ENCODE data around the gene UBTF. TPM values are rescaled to one million over a fixed set of nuclear protein-coding genes. Genes with fewer than 3 reads are reported as not detected.

Gene UBTF
- total and polyA plus RNA-seq, 9 of the 15 experiments (the other 6 are each of a cell fraction or from before 2014, with no cell fraction given) = 1.2 to 113 (median 83.6) TPM

DNA sequence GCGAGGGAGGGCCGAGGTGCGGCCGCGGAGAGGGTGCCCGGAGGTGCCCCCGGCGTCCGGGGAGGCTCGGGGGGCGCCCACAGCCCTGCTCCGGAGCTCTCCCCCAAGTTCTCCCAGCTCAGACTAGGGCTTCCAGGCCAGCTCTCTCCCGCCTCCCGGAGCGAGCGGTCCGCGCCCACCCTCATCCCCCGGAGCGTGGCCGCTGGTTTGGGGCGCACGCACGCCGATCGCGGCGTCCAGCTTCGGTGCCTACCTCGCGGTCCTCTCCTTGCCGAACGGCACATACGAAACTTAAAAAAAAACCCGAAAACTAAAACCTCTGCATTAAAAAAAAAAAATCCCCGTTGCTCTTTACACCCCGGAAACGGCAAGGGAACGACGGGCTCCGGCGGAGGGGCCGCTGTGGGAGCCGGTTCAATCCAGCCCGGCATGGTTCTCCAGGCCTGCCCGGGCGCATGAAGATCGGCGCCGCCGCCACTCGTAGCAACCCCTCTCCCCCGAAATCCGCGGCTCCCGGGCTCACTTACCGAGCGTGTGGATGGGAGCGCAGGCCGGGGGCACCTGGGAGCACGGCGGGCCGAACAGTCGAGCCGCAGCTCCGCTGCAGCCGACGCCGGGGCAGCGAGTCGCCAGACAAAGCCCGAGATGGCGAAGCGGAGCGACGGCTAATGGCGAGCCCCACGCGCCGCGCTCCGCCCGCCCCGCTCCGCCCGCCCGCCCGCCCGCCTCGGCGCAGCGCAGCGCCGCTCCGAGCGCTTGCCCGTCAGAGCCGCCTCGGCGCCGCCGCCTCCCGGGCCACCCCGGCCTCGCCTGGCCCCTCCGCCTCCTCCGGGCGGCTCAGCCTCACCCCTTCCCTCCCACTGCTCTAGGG, 973 bp upstream of the UBTF start (continued):
- TF ChIP-seq HSF4 (CRISPR knock-in tag; IDR thresholded peaks at IDR 0.05; ENCODE audit: borderline replicate concordance) (no peak), CHD7 (IDR thresholded peaks at IDR 0.05; ENCODE audit: low read depth, low read length) (no peak), SIX5 (IDR thresholded peaks at IDR 0.05; ENCODE audit: borderline replicate concordance in 1 of 2, insufficient read depth in 1 of 2, low read depth in 1 of 2, low read length in 2 of 2) (no peak), CEBPG (CRISPR knock-in tag; IDR thresholded peaks at IDR 0.05) (no peak), CEBPG (tag; conservative IDR thresholded peaks at IDR 0.05 in 1 of 2, IDR thresholded peaks at IDR 0.05 in 1 of 2) (no peak), DNMT1 (IDR thresholded peaks at IDR 0.05) (no peak), TEAD2 (tag; IDR thresholded peaks at IDR 0.05) (no peak), ETV1 (tag; conservative IDR thresholded peaks at IDR 0.05; ENCODE audit: low read depth) (no peak), ZFP91 (CRISPR knock-in tag; IDR thresholded peaks at IDR 0.05) (no peak), CHD2 (IDR thresholded peaks at IDR 0.05; ENCODE audit: low read depth, low read length) (no peak), TAF9B (IDR thresholded peaks at IDR 0.05; ENCODE audit: partially characterized antibody) (no peak)
- TF ChIP-seq, protein P1, sequence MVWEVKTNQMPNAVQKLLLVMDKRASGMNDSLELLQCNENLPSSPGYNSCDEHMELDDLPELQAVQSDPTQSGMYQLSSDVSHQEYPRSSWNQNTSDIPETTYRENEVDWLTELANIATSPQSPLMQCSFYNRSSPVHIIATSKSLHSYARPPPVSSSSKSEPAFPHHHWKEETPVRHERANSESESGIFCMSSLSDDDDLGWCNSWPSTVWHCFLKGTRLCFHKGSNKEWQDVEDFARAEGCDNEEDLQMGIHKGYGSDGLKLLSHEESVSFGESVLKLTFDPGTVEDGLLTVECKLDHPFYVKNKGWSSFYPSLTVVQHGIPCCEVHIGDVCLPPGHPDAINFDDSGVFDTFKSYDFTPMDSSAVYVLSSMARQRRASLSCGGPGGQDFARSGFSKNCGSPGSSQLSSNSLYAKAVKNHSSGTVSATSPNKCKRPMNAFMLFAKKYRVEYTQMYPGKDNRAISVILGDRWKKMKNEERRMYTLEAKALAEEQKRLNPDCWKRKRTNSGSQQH (CRISPR knock-in tag; IDR thresholded peaks at IDR 0.05) = no peak

All from K562 (cell line).